T follicular helper cell (primary cell): Measurements from ENCODE around the gene PFDN6.

Source experiments
- DNase-seq: peaks from one replicate; pipeline ENCODE4 v3.0.0-alpha.2; 2020; ENCODE audit warnings: low read depth

Gene PFDN6

GRCh38 chr6:33317419-33317668, 27.9 kb downstream of the PFDN6 start:
- DNase-seq: no peak

- peak; percentile 93 for DNase-seq
Measured at GRCh38 chr6:33317669-33318425, 28.4 kb downstream of the PFDN6 start, which contains the start of gene ZBTB22. TSS of gene ZBTB22 (minus strand) at chr6:33317744. CDS start at chr6:33316916, 828 bp downstream.

- DNase-seq: no peak
Measured at GRCh38 chr6:33318426-33319073, 29.1 kb downstream of the PFDN6 start.

- no peak for DNase-seq
Measured at GRCh38 chr6:33319939-33320314, 30.5 kb downstream of the PFDN6 start.

DNA sequence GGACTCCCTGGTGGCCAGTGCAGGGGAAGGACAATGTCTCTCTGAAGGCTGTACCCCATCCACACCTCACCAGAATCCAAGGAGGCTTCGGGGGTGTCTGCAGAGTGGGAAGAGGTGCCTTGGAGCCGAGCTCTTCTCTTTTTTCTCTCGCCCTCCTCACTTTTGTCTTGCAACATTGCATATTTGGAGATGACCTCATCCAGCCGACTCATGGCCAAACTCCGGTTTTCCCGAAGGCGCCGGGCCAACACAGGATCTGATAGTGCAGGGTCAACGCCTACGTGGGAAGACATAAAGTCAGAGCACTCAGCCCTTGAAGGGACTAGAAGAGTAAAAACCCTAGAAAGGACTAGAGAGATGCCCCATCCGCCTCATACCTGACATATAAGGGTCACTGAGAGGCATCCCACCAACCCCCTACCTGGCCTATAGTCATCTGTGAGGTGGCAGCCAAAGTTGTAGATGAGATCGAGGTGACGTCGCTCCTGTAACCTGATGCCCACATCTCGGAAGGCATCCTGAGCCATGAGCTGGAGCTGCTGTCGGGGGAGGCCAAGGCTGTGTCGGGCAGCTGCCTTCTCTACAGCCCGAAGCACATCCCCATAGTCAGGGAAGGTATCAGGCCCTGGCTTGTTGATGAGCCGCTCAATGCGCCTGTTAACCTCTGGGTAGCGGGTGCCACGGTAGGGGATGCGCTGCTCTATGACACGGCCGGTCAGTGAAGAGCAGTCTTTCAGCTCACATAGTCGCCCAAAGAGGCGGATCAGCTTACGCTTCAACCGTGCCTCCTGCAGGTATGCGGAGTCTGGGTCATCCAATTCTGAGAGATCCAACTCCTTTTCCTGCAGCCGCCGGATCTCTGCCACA, 31.1 kb downstream of the PFDN6 start:
- DNase-seq: no peak

GRCh38 chr6:33321227-33321626, 31.8 kb downstream of the PFDN6 start:
- no peak for DNase-seq

DNA sequence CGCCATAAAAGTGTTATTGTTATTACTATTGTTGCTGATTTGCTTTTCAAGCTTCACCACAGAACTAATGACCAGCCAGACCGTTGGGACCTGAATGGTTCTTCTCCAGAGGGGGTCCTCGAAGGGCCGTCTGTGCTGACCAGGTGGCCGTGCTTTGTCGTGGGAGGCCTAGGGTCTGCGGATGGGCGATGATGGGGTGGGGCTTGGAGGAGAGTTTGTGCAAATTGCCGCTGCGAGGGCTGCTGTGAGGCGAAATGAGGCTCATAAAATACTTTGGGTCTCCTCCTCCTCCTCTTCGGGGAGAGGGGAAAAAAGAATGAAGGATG, 34.2 kb downstream of the PFDN6 start:
- no peak for DNase-seq

DNA sequence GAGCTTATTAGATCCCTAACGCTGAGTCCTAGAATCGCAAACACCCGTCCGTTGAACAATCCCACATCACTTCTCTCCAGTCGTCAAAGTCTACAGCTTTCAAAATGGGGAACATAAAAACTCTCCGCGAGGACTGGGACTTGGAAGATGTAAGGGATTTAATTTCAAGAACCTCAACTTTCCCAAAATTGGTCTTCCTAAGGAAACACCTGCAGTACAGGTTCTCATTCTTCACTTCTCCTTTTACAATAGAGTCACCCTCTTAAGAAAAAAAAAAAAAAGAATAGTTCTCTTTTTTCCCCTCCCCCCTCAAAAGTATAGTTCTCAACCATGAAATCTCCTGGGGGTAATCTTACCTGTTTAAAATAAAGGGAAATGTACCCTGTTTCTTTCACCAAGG, 34.7 kb downstream of the PFDN6 start:
- DNase-seq: no peak

DNA sequence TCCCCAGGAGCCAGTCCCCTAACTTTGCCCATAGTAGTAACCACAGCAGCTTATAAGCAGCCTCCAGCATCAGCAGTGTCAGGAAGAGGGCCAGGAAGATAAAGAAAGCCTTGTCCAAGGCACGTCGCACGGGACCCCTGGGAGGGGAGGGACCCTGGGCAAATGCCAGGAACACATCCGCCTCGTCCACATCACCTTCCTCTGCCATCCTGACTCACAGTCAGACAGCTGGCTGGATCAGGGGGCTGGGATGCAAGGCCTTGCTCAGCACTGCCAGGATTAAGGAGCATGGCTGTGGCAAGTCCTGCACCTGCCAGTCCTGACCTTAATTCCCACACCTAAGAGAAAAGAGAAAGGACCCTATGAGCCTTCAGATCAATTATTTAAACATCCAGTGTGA, 39.7 kb downstream of the PFDN6 start:
- no peak for DNase-seq

GRCh38 chr6:33330736-33331135, 41.3 kb downstream of the PFDN6 start:
- no peak for DNase-seq

GRCh38 chr6:33333666-33334065, 44.3 kb downstream of the PFDN6 start:
- DNase-seq: no peak

- DNase-seq: no peak
Measured at GRCh38 chr6:33335916-33336315, 46.5 kb downstream of the PFDN6 start.

GRCh38 chr6:33336495-33336894, 47.1 kb downstream of the PFDN6 start:
- DNase-seq: no peak

DNA sequence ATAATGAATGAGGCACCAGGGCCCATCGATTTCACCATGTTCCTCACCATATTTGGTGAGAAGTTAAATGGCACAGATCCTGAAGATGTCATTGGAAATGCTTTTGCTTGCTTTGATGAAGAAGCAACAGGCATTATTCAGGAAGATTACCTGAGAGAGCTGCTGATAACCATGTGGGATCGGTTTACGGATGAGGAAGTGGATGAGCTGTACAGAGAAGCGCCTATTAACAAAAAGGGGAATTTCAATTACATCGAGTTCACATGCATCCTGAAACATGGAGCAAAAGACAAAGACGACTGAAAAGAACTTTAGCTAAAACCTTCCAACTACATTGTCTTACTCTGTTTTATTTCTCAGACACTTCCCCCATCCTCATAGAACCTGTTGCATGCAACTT, 49.8 kb downstream of the PFDN6 start:
- DNase-seq: no peak
